Upper lobe of left lung (tissue), 4 donors: Measurements from ENCODE around the gene PYHIN1.

Experiments used
- EP300 ChIP-seq, 4 donors: sonication (generic); formaldehyde crosslinking; IDR thresholded peaks; one replicate each; pipeline ENCODE4 v1.5.1; 2017; ENCODE audit warnings: antibody characterized with exemption in 4 of 4, control low read depth in 2 of 4
- POLR2A ChIP-seq, 4 donors: fragments of 450-650 bp; IDR thresholded peaks; one replicate each; pipeline ENCODE4 v1.5.1; 2016 to 2017; ENCODE audit warnings: antibody characterized with exemption in 4 of 4, mild to moderate bottlenecking in 2 of 4
- POLR2AphosphoS5 ChIP-seq, 2 donors: sonication (generic); formaldehyde crosslinking; IDR thresholded peaks; one replicate each; pipeline ENCODE4 v1.5.1; 2017; ENCODE audit warnings: antibody characterized with exemption in 2 of 2
- TF ChIP-seq, protein P1 (sequence below), 6 experiments: fragments of 450-650 bp in 4 of 6; fragments of 200-600 bp in 2 of 6; sonication (generic) in 2 of 6; IDR thresholded peaks; one replicate each; pipeline ENCODE4 v1.5.1; 2016 to 2019; ENCODE audit warnings: antibody characterized with exemption in 6 of 6

DNA sequence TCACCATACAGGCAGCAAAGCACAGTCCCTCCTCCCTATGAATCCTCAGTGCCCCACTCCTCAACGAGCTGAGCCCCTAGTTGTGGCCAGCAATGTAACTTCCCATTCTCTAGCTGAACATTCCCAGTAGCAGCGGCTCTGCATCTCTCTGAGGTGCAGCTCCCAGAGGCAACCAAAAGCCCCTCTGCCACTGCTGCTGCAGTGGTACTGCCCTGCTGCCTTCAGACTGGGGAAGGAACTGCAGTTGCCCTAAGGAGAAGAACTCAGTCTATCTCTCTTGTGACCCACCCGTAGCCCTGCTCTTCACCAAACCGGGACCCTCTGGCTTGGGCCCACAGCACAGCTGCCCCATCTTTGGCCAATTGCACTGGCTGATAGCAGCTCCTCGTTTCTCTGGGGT is 31.6 kb downstream of the PYHIN1 start:
- TF ChIP-seq, protein P1, sequence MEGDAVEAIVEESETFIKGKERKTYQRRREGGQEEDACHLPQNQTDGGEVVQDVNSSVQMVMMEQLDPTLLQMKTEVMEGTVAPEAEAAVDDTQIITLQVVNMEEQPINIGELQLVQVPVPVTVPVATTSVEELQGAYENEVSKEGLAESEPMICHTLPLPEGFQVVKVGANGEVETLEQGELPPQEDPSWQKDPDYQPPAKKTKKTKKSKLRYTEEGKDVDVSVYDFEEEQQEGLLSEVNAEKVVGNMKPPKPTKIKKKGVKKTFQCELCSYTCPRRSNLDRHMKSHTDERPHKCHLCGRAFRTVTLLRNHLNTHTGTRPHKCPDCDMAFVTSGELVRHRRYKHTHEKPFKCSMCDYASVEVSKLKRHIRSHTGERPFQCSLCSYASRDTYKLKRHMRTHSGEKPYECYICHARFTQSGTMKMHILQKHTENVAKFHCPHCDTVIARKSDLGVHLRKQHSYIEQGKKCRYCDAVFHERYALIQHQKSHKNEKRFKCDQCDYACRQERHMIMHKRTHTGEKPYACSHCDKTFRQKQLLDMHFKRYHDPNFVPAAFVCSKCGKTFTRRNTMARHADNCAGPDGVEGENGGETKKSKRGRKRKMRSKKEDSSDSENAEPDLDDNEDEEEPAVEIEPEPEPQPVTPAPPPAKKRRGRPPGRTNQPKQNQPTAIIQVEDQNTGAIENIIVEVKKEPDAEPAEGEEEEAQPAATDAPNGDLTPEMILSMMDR (IDR thresholded peaks at IDR 0.05), result no peak
- TF ChIP-seq POLR2AphosphoS5 (IDR thresholded peaks at IDR 0.05), result no peak
- no peak for TF ChIP-seq POLR2A (IDR thresholded peaks at IDR 0.05)
- no peak for TF ChIP-seq EP300 (IDR thresholded peaks at IDR 0.05)
